GM18858 (cell line): ENCODE results near the gene TASP1.
"Not testable (repeated sequence)": the region's sequence is repeated elsewhere in the genome, so short reads cannot be mapped to it uniquely, and the experiment has no call there.

Experiments
- ATAC-seq: cut with Tn5 transposase; IDR thresholded peaks from one replicate; pipeline ENCODE4 v1.9.1; 2021; ENCODE audit not compliant: unreplicated experiment

TASP1 gene

GRCh38 chr20:13403453-13403852 is 235.3 kb downstream of the TASP1 start:
- ATAC-seq, result no peak

- no peak for ATAC-seq
Observed at GRCh38 chr20:13402986-13403385, 235.7 kb downstream of the TASP1 start.

DNA sequence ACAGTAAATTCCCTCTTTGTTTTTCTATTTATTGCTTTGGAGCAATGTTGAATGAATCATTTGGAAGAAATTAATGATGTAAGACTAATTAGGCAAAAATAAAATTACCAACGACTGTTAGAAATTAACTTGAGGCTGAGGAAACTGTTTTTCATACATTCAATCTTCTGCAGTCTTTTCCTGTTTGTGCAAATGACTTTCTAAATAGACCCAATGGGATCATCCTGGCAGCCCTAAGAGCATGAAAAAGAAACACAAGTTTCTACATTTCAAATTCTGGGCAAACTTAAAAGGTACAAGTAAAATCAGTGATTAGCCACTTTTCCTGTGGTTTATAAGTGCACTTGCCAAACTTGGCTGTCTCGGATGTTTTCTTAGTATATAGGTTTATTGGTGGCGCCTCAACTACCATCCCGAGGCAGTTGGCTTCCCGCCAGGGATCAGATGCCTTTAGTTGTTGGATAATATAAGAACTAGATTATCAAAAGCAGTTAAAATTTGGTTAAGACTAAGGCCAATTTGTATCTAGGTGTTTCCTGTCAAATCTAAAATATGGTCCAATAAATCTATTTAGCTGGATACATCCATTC is 236.5 kb downstream of the TASP1 start:
- no peak for ATAC-seq

DNA sequence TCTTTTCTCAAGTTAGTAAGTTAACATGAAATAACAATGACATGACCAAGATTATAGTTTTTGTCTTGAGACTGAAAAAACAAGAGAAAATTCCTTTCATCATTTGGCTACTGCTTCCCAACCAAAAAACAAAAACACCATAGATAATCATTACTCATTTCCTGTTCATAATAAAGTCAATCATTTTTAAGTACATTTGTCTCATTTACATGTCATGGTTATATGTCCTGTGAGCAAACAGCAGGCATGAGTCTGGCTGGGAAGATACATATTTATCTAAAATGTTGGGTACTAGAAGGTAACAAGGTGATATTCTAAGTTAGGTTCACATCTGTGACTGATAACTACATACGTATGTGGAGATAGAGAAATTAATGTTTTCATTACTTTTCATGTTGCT is 237.1 kb downstream of the TASP1 start:
- ATAC-seq, result no peak

GRCh38 chr20:13400453-13400852 is 238.3 kb downstream of the TASP1 start:
- no peak for ATAC-seq

DNA sequence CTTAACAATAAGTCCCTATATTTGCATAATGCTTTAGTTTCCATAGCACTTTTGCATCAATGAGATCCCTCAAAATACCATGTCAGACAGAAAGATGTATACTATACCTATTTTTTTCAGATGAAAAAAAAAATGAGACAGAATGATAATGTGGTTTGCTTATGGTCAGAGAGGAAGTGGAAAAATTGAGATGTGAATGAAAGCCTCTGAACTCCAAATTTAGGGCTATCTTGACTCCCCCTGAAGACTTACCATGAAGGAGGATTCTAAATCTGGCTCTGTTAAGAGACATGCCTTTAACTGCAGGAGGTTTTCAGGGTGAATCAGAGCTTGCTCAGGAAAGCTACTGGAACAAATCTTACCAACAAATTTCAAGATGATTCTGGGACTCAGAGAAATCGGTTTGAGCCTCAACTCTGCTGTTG is 241.4 kb downstream of the TASP1 start:
- peak; percentile 48 for ATAC-seq

DNA sequence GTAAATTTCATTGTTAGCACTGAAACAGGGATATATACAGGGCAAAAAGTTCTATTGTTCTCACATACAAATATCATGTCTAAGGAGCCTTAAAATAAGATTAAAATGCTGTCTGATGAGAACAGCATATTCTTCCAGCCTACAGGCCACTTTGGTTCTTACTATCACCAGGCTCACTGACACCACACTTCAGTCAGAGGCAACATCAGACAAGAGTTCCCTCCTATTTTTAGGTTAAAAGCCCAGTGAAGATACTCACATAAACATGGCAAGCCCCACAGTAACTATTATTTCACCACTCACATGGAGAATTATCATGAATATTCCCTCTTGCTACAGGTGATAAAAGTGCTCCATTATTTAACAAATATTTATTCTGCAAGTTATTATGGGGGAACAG is 241.9 kb downstream of the TASP1 start:
- ATAC-seq, result peak; percentile 24

GRCh38 chr20:13396022-13396421 is 242.7 kb downstream of the TASP1 start:
- no peak for ATAC-seq

- ATAC-seq, result no peak
Observed at GRCh38 chr20:13395232-13395631, 243.5 kb downstream of the TASP1 start.

DNA sequence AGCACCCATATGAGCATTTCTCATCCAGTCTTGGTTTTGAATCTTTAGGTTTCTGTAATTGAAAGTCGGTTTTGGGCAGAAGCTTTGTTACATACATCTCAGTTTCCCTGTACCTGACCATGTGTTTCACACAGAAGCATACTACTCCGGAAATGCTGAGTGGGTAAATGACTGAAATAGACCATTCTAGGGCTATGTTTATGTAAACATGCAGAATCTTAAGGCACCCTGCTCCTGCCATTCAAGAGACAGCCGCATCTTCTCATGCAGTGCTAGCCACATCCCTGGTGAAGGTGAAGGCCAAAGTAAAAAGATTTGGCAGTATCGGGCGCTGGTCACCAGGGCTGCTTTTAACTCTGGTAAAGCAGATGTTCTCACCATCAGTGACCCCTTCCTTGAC is 246.3 kb downstream of the TASP1 start:
- no peak for ATAC-seq

DNA sequence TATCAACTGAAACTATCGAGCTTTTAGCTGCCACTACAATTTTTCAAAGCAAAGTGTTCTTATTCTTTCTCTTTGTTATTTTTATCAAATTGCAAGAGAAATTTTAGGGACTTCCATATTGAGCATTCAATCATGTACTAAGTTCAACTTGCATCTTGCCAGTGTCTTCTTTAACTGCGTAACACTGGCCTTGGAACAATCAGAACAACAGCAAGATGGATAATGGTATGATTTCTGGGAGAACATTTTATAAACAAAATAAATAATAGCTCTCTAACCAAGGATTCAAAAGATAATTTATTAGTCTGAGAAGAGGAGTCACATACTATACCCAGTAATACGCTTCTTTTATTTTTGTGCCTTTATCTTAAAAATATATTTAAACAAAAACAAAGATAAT is 249.6 kb downstream of the TASP1 start:
- ATAC-seq, result no peak

DNA sequence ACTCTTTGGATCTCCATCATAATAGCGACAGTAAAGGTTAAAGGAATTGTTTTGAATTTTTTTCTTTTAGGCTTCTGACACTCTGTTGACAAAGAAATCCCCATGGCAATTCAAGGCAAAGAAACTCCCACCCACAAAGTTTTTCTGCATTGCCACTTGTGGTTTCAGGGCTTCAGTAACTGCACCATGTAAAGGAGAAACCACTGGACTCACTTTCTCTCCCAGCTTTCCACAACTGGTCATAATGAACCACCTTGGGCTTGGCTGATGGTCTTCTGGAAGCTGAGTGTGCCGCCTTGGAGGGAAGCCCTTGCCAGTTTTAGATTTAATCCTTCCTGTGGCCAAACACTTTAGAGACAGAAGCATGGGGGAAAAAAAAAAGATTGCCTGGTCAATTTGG is 254.6 kb downstream of the TASP1 start:
- ATAC-seq, result no peak

DNA sequence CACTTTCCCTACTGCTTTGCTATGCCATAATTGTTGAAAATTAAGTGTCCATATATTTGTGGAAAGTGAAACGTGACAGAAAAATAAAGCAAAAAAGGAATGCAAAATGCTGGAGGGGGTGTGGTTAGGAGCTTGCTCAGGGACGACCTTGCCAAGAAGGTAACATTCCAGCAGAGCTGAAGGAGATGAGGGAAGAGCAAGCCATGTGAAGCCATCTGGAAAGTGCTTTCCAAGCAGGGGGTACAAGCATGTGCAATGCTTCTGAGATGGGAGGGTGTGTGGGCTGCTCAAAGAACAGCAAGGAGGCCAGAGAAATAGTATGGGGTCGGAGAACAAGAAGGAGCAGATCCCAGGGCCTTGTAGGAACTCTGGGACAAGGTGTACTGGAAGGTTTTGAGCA is 255.9 kb downstream of the TASP1 start:
- ATAC-seq, result no peak

- not testable (repeated sequence) for ATAC-seq
Observed at GRCh38 chr20:13380497-13381229, 258.1 kb downstream of the TASP1 start.

DNA sequence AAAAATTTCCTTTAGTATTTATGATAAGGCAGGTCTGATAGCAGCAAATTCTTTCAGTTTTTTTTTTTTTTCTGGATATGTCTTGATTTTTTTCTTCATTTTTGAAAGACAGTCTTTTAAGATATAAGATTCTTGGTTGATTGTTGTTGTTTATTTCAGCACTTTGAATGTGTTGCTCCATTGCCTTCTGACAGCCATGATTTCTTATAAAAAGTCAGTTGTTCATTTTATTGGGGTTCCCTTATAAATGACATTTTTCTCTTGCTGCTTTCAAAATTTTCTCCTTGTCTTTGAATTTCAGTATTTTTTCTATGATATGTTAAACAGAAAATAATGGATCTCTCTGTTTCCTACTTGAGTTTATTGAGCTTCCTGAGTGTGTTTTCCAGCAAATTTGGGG is 265.3 kb downstream of the TASP1 start:
- ATAC-seq, result no peak

GRCh38 chr20:13364278-13365170 is 274.2 kb downstream of the TASP1 start:
- no peak for ATAC-seq

DNA sequence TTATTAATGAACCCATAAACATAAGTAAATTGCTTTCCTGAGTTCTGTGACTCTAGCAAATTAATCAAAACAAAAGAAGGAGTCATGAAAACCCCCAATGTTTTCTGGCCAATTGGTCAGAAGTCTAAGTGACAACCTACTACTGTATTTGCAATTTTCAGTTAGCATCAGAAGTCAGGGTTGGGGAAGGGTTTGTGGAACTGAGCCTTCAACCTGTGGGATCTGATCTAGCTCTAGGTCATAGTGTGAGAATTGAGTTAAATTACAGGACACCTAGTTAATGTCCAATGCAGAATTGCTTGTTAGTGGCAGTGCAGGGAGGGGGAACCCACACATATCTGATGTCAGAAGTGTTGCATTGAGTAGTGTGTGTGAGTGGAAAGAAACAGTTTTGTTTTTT is 275.3 kb downstream of the TASP1 start:
- no peak for ATAC-seq

- not testable (repeated sequence) for ATAC-seq
Observed at GRCh38 chr20:13362165-13362564, 276.6 kb downstream of the TASP1 start.

GRCh38 chr20:13358936-13359335 is 279.8 kb downstream of the TASP1 start:
- not testable (repeated sequence) for ATAC-seq

DNA sequence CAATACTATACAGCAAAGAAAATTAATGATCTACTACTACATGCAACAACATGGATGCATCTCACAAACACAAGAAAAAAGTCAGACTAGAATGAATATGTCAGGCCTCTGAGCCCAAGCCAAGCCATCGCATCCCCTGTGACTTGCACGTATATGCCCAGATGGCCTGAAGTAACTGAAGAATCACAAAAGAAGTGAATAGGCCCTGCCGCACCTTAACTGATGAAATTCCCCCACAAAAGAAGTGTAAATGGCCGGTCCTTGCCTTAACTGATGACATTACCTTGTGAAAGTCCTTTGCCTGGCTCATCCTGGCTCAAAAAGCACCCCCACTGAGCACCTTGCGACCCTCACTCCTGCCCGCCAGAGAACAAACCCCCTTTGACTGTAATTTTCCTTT is 280.9 kb downstream of the TASP1 start:
- not testable (repeated sequence) for ATAC-seq

DNA sequence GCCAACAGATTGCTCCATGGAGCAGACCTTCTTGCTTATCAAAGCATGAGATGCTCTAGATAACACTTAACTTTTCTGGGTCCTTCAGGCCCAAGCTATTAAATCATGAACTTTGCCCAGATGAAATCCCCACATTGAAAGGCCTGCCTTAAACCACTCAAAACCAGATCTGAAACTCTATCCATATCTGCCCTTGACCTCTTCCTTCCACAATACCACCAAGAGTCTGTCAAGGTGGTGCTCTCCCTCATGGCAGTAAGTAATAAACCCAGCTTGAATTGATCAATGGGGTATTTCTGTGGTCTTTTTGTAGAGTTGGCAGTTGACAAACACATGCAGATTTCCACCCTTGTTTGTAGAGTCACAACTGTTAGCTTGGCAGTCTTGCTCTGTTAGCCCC is 282.1 kb downstream of the TASP1 start:
- ATAC-seq, result no peak

- ATAC-seq, result no peak
Observed at GRCh38 chr20:13355941-13356486, 282.7 kb downstream of the TASP1 start.
